Islet of Langerhans (tissue), 1 donor: Measurements from ENCODE around the gene RBM3.

Experiments
- FAIRE-seq: peaks from one replicate; lab custom pipeline; 2011; peaks lifted over from hg19 to GRCh38; lab: Jason Lieb, UNC

The RBM3 gene

GRCh38 chrX:48626401-48627298 is 52.4 kb downstream of the RBM3 start:
- FAIRE-seq, result no peak
